Dendritic cell treated with granulocyte-macrophage colony-stimulating factor and Interleukin-4, amounts not matched to agents 40 ng/mL and 50 ng/mL, for 4 days (primary cell): ENCODE data around the gene KRT78.

Experiments
- H3K27ac Mint-ChIP-seq: one replicate; pipeline ENCODE4 v1.8.0; 2022; ENCODE audit warnings: mild to moderate bottlenecking, mixed read lengths
- H3K27me3 Mint-ChIP-seq: one replicate; pipeline ENCODE4 v1.8.0; 2022; ENCODE audit warnings: mild to moderate bottlenecking, mixed read lengths
- H3K36me3 Mint-ChIP-seq: one replicate; pipeline ENCODE4 v1.8.0; 2022; ENCODE audit warnings: low read depth, mixed read lengths
- H3K4me1 Mint-ChIP-seq: one replicate; pipeline ENCODE4 v1.8.0; 2022; ENCODE audit warnings: low read depth, mixed read lengths
- H3K4me3 Mint-ChIP-seq: one replicate; pipeline ENCODE4 v1.8.0; 2022; ENCODE audit warnings: mild to moderate bottlenecking, moderate library complexity, mixed read lengths
- H3K9me3 Mint-ChIP-seq: one replicate; pipeline ENCODE4 v1.8.0; 2022; ENCODE audit warnings: mixed read lengths
- intact Hi-C: fragments of 100-400 bp; cut with micrococcal nuclease; formaldehyde crosslinking; loops from one replicate; pipeline ENCODE4 v1.15.0; 2022

The KRT78 gene

GRCh38 chr12:52788192-52788875 is 60.5 kb downstream of the KRT78 start:
- H3K4me3 Mint-ChIP-seq: no peak overlapping the region
- no peaks in the 10 kb centered on the region for H3K36me3 Mint-ChIP-seq
- intact Hi-C loops: no loop called here
- no peaks in the 10 kb centered on the region for H3K4me1 Mint-ChIP-seq
- H3K27me3 Mint-ChIP-seq: peaks cover 46% of the 10 kb centered on the region
- no peak overlapping the region for H3K27ac Mint-ChIP-seq
- H3K9me3 Mint-ChIP-seq: no peaks in the 10 kb centered on the region
